Measurements from ENCODE around the gene TPSAB1.
"Not testable (repeated sequence)": the region's sequence is repeated elsewhere in the genome, so short reads cannot be mapped to it uniquely, and the experiment has no call there.

The TPSAB1 gene

GRCh38 chr16:1240436-1240835 lies at the start of gene TPSAB1:
Gene TPSAB1, plus strand, starts transcription at chr16:1240705. Its CDS starts 234 bp downstream, at chr16:1240939.
- DNase-seq, result not testable (repeated sequence)

- DNase-seq, result not testable (repeated sequence)
Observed at GRCh38 chr16:1190789-1191188, 49.7 kb upstream of the TPSAB1 start.

GRCh38 chr16:1192384-1193073 lies 48.0 kb upstream of the TPSAB1 start:
- no peak for DNase-seq

GRCh38 chr16:1193143-1193824 lies 47.2 kb upstream of the TPSAB1 start:
- no peak for DNase-seq

GRCh38 chr16:1193825-1194581 lies 46.5 kb upstream of the TPSAB1 start:
- DNase-seq, result no peak

GRCh38 chr16:1194665-1195392 lies 45.7 kb upstream of the TPSAB1 start:
- DNase-seq, result peak in 1 of 2 donors; percentile 4

GRCh38 chr16:1195393-1195666 lies 45.2 kb upstream of the TPSAB1 start:
- no peak for DNase-seq

- no peak for DNase-seq
Observed at GRCh38 chr16:1196494-1196893, 44.0 kb upstream of the TPSAB1 start.

GRCh38 chr16:1197237-1197866 lies 43.2 kb upstream of the TPSAB1 start:
- no peak for DNase-seq

GRCh38 chr16:1198194-1198593 lies 42.3 kb upstream of the TPSAB1 start:
- no peak for DNase-seq

GRCh38 chr16:1198671-1199346 lies 41.7 kb upstream of the TPSAB1 start:
- DNase-seq, result not testable (repeated sequence)

- DNase-seq, result no peak
Observed at GRCh38 chr16:1199347-1200013, 41.0 kb upstream of the TPSAB1 start.

- DNase-seq, result no peak
Observed at GRCh38 chr16:1200014-1200627, 40.4 kb upstream of the TPSAB1 start.

GRCh38 chr16:1201444-1201843 lies 39.1 kb upstream of the TPSAB1 start:
- DNase-seq, result no peak

- no peak for DNase-seq
Observed at GRCh38 chr16:1202274-1202673, 38.2 kb upstream of the TPSAB1 start.

GRCh38 chr16:1204933-1205332 lies 35.6 kb upstream of the TPSAB1 start:
- DNase-seq, result no peak

- DNase-seq, result no peak
Observed at GRCh38 chr16:1206326-1206725, 34.2 kb upstream of the TPSAB1 start.

- peak; percentile 8 to 31 for DNase-seq
Observed at GRCh38 chr16:1206786-1207185, 33.7 kb upstream of the TPSAB1 start.

- peak in 1 of 2 donors; percentile 13 for DNase-seq
Observed at GRCh38 chr16:1208239-1208830, 32.2 kb upstream of the TPSAB1 start.

GRCh38 chr16:1209081-1209480 lies 31.4 kb upstream of the TPSAB1 start:
- no peak for DNase-seq

- no peak for DNase-seq
Observed at GRCh38 chr16:1210461-1210860, 30.0 kb upstream of the TPSAB1 start.

Measured in CD4-positive, alpha-beta T cell treated with Interleukin-1 beta for 1 hour (primary cell).